ENCODE results near the gene RGN.

- no peak for TF ChIP-seq POLR2A (IDR thresholded peaks at IDR 0.05)
- no peak for TF ChIP-seq CTCF (IDR thresholded peaks at IDR 0.05)
- TF ChIP-seq POLR2AphosphoS5 (IDR thresholded peaks at IDR 0.05): no peak
These were observed 59.9 kb downstream of the RGN start for GRCh38 chrX:47138171-47138570.

Measured in prostate gland (tissue), 2 donors.